Measurements from ENCODE around the gene CDH15. TPM values are rescaled to one million over a fixed set of nuclear protein-coding genes. Genes with fewer than 3 reads are reported as not detected.
A peak's percentile ranks its signal among the peaks of the same experiment; 100 is the strongest.

The CDH15 gene
- total and polyA plus RNA-seq, 2 of the 13 experiments (the other 11 are each of a cell fraction or from before 2014, with no cell fraction given), result 0.74 to 2.2 TPM

- TF ChIP-seq ZBTB10 (CRISPR knock-in tag; IDR thresholded peaks at IDR 0.05; ENCODE audit: borderline replicate concordance) (peak; percentile 27; the same call in 1 of the 2 replicates), ZNF788 (CRISPR knock-in tag; IDR thresholded peaks at IDR 0.05; ENCODE audit: borderline replicate concordance) (0 out of 2 replicates have a peak, but pooled peaks have one; percentile 4), STAT5B (CRISPR knock-in tag; IDR thresholded peaks at IDR 0.05) (no peak), TBX3 (IDR thresholded peaks at IDR 0.05; ENCODE audit: borderline replicate concordance) (no peak; the same call in 1 of the 2 replicates), ZNF101 (CRISPR knock-in tag; IDR thresholded peaks at IDR 0.05; ENCODE audit: borderline replicate concordance, low read depth) (no peak), REPIN1 (CRISPR knock-in tag; IDR thresholded peaks at IDR 0.05; ENCODE audit: borderline replicate concordance, low read depth) (peak; percentile 18; the same call in 1 of the 2 replicates), CSRNP1 (CRISPR knock-in tag; IDR thresholded peaks at IDR 0.05) (peak; percentile 6; the same call in 1 of the 2 replicates), GLI4 (CRISPR knock-in tag; IDR thresholded peaks at IDR 0.05; ENCODE audit: borderline replicate concordance) (no peak), ZNF629 (CRISPR knock-in tag; conservative IDR thresholded peaks at IDR 0.05) (0 out of 2 replicates have a peak, but pooled peaks have one; percentile 13), GTF3A (CRISPR knock-in tag; conservative IDR thresholded peaks at IDR 0.05) (0 out of 2 replicates have a peak, but pooled peaks have one; percentile 30), ZNF562 (CRISPR knock-in tag; IDR thresholded peaks at IDR 0.05; ENCODE audit: borderline replicate concordance) (no peak), ZNF432 (CRISPR knock-in tag; IDR thresholded peaks at IDR 0.05; ENCODE audit: borderline replicate concordance) (0 out of 2 replicates have a peak, but pooled peaks have one; percentile 54), RCOR2 (CRISPR knock-in tag; IDR thresholded peaks at IDR 0.05) (peak; percentile 59; the same call in 1 of the 2 replicates), ZNF776 (CRISPR knock-in tag; IDR thresholded peaks at IDR 0.05) (no peak), MXD4 (CRISPR knock-in tag; IDR thresholded peaks at IDR 0.05) (no peak), TRIM24 (CRISPR knock-in tag; IDR thresholded peaks at IDR 0.05) (no peak), ZNF558 (CRISPR knock-in tag; IDR thresholded peaks at IDR 0.05; ENCODE audit: borderline replicate concordance) (no peak), AGO1 (IDR thresholded peaks at IDR 0.05; ENCODE audit: low read depth, low read length, poor library complexity, severe bottlenecking) (peak; percentile 66), SALL1 (CRISPR knock-in tag; IDR thresholded peaks at IDR 0.05) (peak; percentile 10; the same call in 1 of the 2 replicates), GZF1 (CRISPR knock-in tag; IDR thresholded peaks at IDR 0.05) (no peak; the same call in 1 of the 2 replicates)
- TF ChIP-seq, protein P1, sequence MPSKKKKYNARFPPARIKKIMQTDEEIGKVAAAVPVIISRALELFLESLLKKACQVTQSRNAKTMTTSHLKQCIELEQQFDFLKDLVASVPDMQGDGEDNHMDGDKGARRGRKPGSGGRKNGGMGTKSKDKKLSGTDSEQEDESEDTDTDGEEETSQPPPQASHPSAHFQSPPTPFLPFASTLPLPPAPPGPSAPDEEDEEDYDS (CRISPR knock-in tag; IDR thresholded peaks at IDR 0.05), result no peak
- TF ChIP-seq, protein P2, sequence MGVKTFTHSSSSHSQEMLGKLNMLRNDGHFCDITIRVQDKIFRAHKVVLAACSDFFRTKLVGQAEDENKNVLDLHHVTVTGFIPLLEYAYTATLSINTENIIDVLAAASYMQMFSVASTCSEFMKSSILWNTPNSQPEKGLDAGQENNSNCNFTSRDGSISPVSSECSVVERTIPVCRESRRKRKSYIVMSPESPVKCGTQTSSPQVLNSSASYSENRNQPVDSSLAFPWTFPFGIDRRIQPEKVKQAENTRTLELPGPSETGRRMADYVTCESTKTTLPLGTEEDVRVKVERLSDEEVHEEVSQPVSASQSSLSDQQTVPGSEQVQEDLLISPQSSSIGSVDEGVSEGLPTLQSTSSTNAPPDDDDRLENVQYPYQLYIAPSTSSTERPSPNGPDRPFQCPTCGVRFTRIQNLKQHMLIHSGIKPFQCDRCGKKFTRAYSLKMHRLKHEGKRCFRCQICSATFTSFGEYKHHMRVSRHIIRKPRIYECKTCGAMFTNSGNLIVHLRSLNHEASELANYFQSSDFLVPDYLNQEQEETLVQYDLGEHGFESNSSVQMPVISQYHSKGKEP (CRISPR knock-in tag; IDR thresholded peaks at IDR 0.05), result no peak
Observed at GRCh38 chr16:89187032-89187769, 15.7 kb downstream of the CDH15 start (continued).
